ENCODE data around the gene AUTS2.
"Not testable (repeated sequence)": the region's sequence is repeated elsewhere in the genome, so short reads cannot be mapped to it uniquely, and the experiment has no call there.

DNA sequence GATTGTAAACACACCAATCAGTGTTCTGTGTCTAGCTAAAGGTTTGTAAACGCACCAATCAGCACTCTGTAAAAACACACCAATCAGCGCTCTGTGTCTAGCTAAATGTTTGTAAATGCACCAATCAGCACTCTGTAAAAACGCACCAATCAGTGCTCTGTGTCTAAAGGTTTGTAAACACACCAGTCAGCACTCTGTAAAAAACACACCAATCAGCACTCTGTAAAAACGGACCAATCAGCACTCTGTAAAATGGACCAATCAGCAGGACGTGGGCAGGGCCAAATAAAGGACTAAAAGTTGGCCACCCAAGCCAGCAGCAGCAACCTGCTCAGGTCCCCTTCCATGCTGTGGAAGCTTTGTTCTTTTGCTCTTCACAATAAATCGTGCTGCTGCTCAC is 1224.2 kb downstream of the AUTS2 start:
- TF ChIP-seq, protein P1, sequence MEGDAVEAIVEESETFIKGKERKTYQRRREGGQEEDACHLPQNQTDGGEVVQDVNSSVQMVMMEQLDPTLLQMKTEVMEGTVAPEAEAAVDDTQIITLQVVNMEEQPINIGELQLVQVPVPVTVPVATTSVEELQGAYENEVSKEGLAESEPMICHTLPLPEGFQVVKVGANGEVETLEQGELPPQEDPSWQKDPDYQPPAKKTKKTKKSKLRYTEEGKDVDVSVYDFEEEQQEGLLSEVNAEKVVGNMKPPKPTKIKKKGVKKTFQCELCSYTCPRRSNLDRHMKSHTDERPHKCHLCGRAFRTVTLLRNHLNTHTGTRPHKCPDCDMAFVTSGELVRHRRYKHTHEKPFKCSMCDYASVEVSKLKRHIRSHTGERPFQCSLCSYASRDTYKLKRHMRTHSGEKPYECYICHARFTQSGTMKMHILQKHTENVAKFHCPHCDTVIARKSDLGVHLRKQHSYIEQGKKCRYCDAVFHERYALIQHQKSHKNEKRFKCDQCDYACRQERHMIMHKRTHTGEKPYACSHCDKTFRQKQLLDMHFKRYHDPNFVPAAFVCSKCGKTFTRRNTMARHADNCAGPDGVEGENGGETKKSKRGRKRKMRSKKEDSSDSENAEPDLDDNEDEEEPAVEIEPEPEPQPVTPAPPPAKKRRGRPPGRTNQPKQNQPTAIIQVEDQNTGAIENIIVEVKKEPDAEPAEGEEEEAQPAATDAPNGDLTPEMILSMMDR (IDR thresholded peaks at IDR 0.05) = not testable (repeated sequence)
- TF ChIP-seq POLR2A (IDR thresholded peaks at IDR 0.05) = not testable (repeated sequence)
